Right atrium auricular region (tissue), 2 donors: Measurements from ENCODE around the gene PRKG2. TPM values are rescaled to one million over a fixed set of nuclear protein-coding genes. Genes with fewer than 3 reads are reported as not detected.

Experiments
- DNase-seq: peaks from one replicate; pipeline ENCODE4 v3.0.0-alpha.2; 2019; ENCODE audit warnings: low spot score
- H3K27ac ChIP-seq, 2 donors: fragments of 200-600 bp; sonication (generic); 1 replicate in 1 of 2; 2 replicates in 1 of 2; pipeline ENCODE4 v1.5.1; 2016 to 2019
- H3K27me3 ChIP-seq, 2 donors: fragments of 200-600 bp; sonication (generic); one replicate each; pipeline versions ENCODE4 v1.5.1 to v1.6.0; 2017 to 2019
- H3K36me3 ChIP-seq: fragments of 200-600 bp; sonication (generic); one replicate; pipeline ENCODE4 v1.5.1; 2016
- H3K4me1 ChIP-seq, 2 donors: fragments of 200-600 bp; sonication (generic); one replicate each; pipeline versions ENCODE4 v1.5.1 to v1.6.0; 2017 to 2019
- H3K4me3 ChIP-seq, 2 donors: fragments of 200-600 bp; sonication (generic); 1 replicate in 1 of 2; 2 replicates in 1 of 2; pipeline ENCODE4 v1.5.1; 2017 to 2019; ENCODE audit warnings: mild to moderate bottlenecking in 1 of 2, moderate library complexity in 1 of 2
- H3K9me3 ChIP-seq, 2 donors: fragments of 200-600 bp; sonication (generic); one replicate each; pipeline ENCODE4 v1.5.1; 2019
- total RNA-seq, 2 donors: library from RNA; depleted of rRNA; stranded (reverse); fragments of >200 nt; gene quantifications; one replicate each; pipeline ENCODE4 v1.1.0, GENCODE V29; 2016
- TF ChIP-seq, protein P1 (sequence below), 2 donors: fragments of 200-600 bp; sonication (generic); IDR thresholded peaks; one replicate each; pipeline ENCODE4 v1.5.1; 2019; ENCODE audit warnings: antibody characterized with exemption in 2 of 2

PRKG2 gene
- total RNA-seq, 2 donors from 2014 or later, result 2.5 to 20.7 TPM

DNA sequence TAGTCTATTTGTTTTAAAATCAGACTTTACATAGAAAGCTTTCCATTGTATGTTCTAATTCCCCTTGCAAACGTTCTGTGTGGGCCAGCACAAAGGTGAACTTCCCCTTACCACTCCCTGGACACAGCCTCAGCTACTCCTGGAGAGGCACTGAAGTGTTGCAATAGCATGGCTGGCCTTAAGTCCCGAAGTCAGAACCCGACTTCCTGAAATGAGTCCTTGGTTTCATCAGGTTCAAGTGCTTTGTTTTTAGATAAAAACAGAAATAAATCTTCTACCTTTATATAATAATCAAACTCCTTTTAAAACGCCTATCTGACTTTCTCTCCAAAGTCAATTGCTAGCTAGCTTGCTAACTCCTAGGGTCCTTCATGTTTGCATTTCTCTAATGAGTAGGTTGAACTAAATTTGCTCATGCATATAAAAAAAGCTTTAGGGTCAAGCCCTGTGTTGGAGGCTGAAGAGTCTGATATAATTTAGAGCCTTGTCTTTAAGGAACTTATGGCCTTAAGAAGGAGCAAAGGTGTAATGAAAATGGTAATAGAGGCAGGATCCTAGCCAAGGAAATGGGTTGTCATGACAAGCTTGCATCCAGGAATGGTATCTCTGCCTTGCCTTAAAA is 175.6 kb downstream of the PRKG2 start:
- Histone ChIP-seq H3K27ac (no peak overlapping the region), H3K9me3 (no peaks in the 10 kb centered on the region), H3K27me3 (no peaks in the 10 kb centered on the region), H3K36me3 (no peaks in the 10 kb centered on the region), H3K4me3 (no peak overlapping the region), H3K4me1 (no peaks in the 10 kb centered on the region)
- no peak for DNase-seq
- TF ChIP-seq, protein P1, sequence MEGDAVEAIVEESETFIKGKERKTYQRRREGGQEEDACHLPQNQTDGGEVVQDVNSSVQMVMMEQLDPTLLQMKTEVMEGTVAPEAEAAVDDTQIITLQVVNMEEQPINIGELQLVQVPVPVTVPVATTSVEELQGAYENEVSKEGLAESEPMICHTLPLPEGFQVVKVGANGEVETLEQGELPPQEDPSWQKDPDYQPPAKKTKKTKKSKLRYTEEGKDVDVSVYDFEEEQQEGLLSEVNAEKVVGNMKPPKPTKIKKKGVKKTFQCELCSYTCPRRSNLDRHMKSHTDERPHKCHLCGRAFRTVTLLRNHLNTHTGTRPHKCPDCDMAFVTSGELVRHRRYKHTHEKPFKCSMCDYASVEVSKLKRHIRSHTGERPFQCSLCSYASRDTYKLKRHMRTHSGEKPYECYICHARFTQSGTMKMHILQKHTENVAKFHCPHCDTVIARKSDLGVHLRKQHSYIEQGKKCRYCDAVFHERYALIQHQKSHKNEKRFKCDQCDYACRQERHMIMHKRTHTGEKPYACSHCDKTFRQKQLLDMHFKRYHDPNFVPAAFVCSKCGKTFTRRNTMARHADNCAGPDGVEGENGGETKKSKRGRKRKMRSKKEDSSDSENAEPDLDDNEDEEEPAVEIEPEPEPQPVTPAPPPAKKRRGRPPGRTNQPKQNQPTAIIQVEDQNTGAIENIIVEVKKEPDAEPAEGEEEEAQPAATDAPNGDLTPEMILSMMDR (IDR thresholded peaks at IDR 0.05), result no peak

DNA sequence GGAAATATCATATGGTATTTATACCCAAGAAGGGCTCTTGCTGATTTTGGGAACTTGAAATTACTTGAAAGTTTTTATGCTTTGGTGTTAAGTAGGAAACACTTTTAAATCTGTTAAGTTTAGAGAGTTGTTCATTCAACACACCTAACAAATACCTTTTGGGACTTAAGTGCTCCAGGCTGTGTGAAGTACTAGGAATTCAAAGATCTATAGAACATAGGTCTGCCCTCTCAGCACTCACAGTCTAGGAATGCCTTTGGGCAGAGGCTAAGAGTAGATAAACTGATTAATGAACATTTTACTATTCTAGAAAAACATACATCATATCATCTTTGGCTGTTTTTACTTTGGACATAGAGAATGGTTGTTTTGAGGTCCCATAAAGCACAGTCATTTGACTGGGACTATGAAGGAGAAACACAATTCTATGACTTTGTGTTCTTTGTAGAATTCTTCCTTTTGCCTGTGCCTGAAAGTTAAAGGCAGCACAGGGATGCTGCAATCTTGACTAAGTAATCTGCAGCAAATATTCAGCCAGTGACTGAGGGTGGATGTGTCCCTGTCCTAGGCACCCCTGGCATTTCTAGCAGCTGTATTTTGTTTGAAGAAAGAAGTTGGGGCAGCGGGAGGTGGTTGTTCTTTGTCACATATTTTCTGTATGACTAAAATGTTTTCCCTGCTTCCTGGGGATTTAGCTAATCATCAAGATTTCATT is 176.2 kb downstream of the PRKG2 start:
- Histone ChIP-seq H3K4me1 (no peaks in the 10 kb centered on the region), H3K27ac (no peak overlapping the region), H3K9me3 (no peaks in the 10 kb centered on the region), H3K27me3 (no peaks in the 10 kb centered on the region), H3K36me3 (no peaks in the 10 kb centered on the region), H3K4me3 (no peak overlapping the region)
- DNase-seq, result no peak
- TF ChIP-seq, protein P1 (IDR thresholded peaks at IDR 0.05), result no peak

Other genes starting within 250 kb of the PRKG2 start
- gene BMP3, start 184.5 kb downstream of the PRKG2 start, total RNA-seq, result under 1 TPM; 0.08 to 0.52 TPM